HepG2 (cell line): ENCODE data around the gene SULT1A3. TPM values are rescaled to one million over a fixed set of nuclear protein-coding genes. Genes with fewer than 3 reads are reported as not detected.

Experiments used
- ATF7 ChIP-seq, 2 experiments: fragments of 450-650 bp in 1 of 2; sonication (generic) in 1 of 2; formaldehyde crosslinking in 1 of 2; IDR thresholded peaks; 2 replicates each; pipeline versions ENCODE4 v1.4.0 to v1.6.1; 2016 to 2020; ENCODE audit warnings: antibody characterized with exemption in 1 of 2, mild to moderate bottlenecking in 1 of 2, missing genetic modification reagents in 1 of 2
- BATF2 ChIP-seq: sonication (generic); formaldehyde crosslinking; IDR thresholded peaks from 2 replicates; pipeline ENCODE4 v1.8.0; 2022; ENCODE audit warnings: mild to moderate bottlenecking, missing genetic modification reagents, moderate library complexity
- BORCS8-MEF2B ChIP-seq: sonication (generic); formaldehyde crosslinking; IDR thresholded peaks from 2 replicates; pipeline ENCODE4 v1.8.0; 2022; ENCODE audit warnings: mild to moderate bottlenecking, missing genetic modification reagents
- DNMT1 ChIP-seq: sonication (generic); formaldehyde crosslinking; IDR thresholded peaks from 2 replicates; pipeline ENCODE4 v1.5.1; 2020; ENCODE audit warnings: mild to moderate bottlenecking, missing genetic modification reagents
- FOSL2 ChIP-seq: sonication (generic); formaldehyde crosslinking; IDR thresholded peaks from 2 replicates; pipeline ENCODE4 v1.4.0; 2020; ENCODE audit warnings: missing genetic modification reagents
- MAFK ChIP-seq, 2 experiments: IDR thresholded peaks in 1 of 2; conservative IDR thresholded peaks in 1 of 2; 2 replicates each; pipeline ENCODE4 v1.6.1; 2011; ENCODE audit warnings: improper control_type of control experiment in 2 of 2, low read length in 2 of 2
- NBN ChIP-seq: fragments of 450-650 bp; conservative IDR thresholded peaks from 2 replicates; pipeline ENCODE4 v1.6.1; 2017
- PLRG1 ChIP-seq: fragments of 450-650 bp; conservative IDR thresholded peaks from 2 replicates; pipeline ENCODE4 v1.6.1; 2016
- RXRB ChIP-seq: IDR thresholded peaks from 2 replicates; pipeline ENCODE4 v1.6.1; 2016; ENCODE audit warnings: borderline replicate concordance, missing genetic modification reagents, missing compliant biosample characterization
- SAFB2 ChIP-seq: sonication (generic); formaldehyde crosslinking; IDR thresholded peaks from 2 replicates; pipeline ENCODE4 v1.5.1; 2020; ENCODE audit warnings: missing genetic modification reagents, low read depth, mild to moderate bottlenecking, borderline replicate concordance
- TOE1 ChIP-seq: sonication (generic); formaldehyde crosslinking; IDR thresholded peaks from 2 replicates; pipeline ENCODE4 v1.4.0; 2020; ENCODE audit warnings: mild to moderate bottlenecking, missing genetic modification reagents
- YY1 ChIP-seq: IDR thresholded peaks from 2 replicates; pipeline ENCODE4 v1.6.1; 2011; ENCODE audit warnings: low read length, low read depth, moderate library complexity, mild to moderate bottlenecking; ENCODE audit not compliant: insufficient read depth, insufficient replicate concordance
- ZBTB7A ChIP-seq: sonication (generic); formaldehyde crosslinking; IDR thresholded peaks from 2 replicates; pipeline ENCODE4 v1.8.0; 2022; ENCODE audit warnings: mild to moderate bottlenecking, missing genetic modification reagents
- ZC3H13 ChIP-seq: sonication (generic); formaldehyde crosslinking; IDR thresholded peaks from 2 replicates; pipeline ENCODE4 v1.8.1; 2023; ENCODE audit warnings: mild to moderate bottlenecking, missing genetic modification reagents, moderate library complexity
- ZMAT3 ChIP-seq: sonication (generic); formaldehyde crosslinking; conservative IDR thresholded peaks from 2 replicates; pipeline ENCODE4 v1.7.0; 2021; ENCODE audit warnings: missing genetic modification reagents
- ZNF282 ChIP-seq: fragments of 450-650 bp; IDR thresholded peaks from 2 replicates; pipeline ENCODE4 v1.6.1; 2018; ENCODE audit not compliant: partially characterized antibody
- ZNF383 ChIP-seq: sonication (generic); formaldehyde crosslinking; IDR thresholded peaks from 2 replicates; pipeline ENCODE4 v1.4.0; 2020; ENCODE audit warnings: missing genetic modification reagents, mild to moderate bottlenecking, borderline replicate concordance
- ZNF510 ChIP-seq: sonication (generic); formaldehyde crosslinking; IDR thresholded peaks from 2 replicates; pipeline ENCODE4 v1.4.0; 2020; ENCODE audit warnings: low read depth, mild to moderate bottlenecking, missing genetic modification reagents
- ZNF550 ChIP-seq: sonication (generic); formaldehyde crosslinking; IDR thresholded peaks from 2 replicates; pipeline ENCODE4 v1.4.0; 2020; ENCODE audit warnings: mild to moderate bottlenecking, missing genetic modification reagents, borderline replicate concordance
- ZNF619 ChIP-seq: sonication (generic); formaldehyde crosslinking; IDR thresholded peaks from 2 replicates; pipeline ENCODE4 v1.4.0; 2020; ENCODE audit warnings: mild to moderate bottlenecking, missing genetic modification reagents
- ZNF724P ChIP-seq: sonication (generic); formaldehyde crosslinking; IDR thresholded peaks from 2 replicates; pipeline ENCODE4 v1.8.0; 2022; ENCODE audit warnings: missing genetic modification reagents, borderline replicate concordance
- polyA plus RNA-seq, 8 experiments: library from polyadenylated mRNA; depleted of rRNA in 3 of 8; stranded (reverse) in 7 of 8; unstranded in 1 of 8; fragments of >200 nt; fragmentation: Illumina TruSeq in 4 of 8; extraction: Trizol in 4 of 8; gene quantifications; 2 replicates each; pipeline versions ENCODE4 v1.2.1 to v1.2.3, GENCODE V29; 2011 to 2016; ENCODE audit warnings: low read depth in 4 of 8, missing spikeins in 1 of 8, mixed read lengths in 1 of 8; ENCODE audit not compliant: insufficient read depth in 1 of 8
- total RNA-seq, 5 experiments: library from RNA; depleted of rRNA; stranded (reverse); fragments of >200 nt; fragmentation: Illumina TruSeq; extraction: Trizol; gene quantifications; 2 replicates each; pipeline ENCODE4 v1.2.3, GENCODE V29; 2016; ENCODE audit warnings: low read depth in 1 of 5
- TF ChIP-seq, protein P1 (sequence below): sonication (generic); formaldehyde crosslinking; IDR thresholded peaks from 2 replicates; pipeline ENCODE4 v1.4.0; 2020; ENCODE audit warnings: mild to moderate bottlenecking, missing genetic modification reagents, borderline replicate concordance
- TF ChIP-seq, protein P2 (sequence below): sonication (generic); formaldehyde crosslinking; IDR thresholded peaks from 2 replicates; pipeline ENCODE4 v1.9.0; 2022; ENCODE audit warnings: missing genetic modification reagents, mild to moderate bottlenecking, borderline replicate concordance

Gene SULT1A3
- total and polyA plus RNA-seq, 2 of the 13 experiments (the other 11 are each of a cell fraction or from before 2014, with no cell fraction given) = 21.0 to 28.3 TPM

GRCh38 chr16:30186782-30187555 lies 12.1 kb upstream of the SULT1A3 start (continued):
- TF ChIP-seq ZBTB7A (CRISPR knock-in tag) (peak; percentile 25; the same call in 1 of the 2 replicates), ZNF550 (0 out of 2 replicates have a peak, but pooled peaks have one; percentile 28), ZNF724P (no peak), RXRB (no peak), PLRG1 (no peak), ZNF510 (no peak), SAFB2 (CRISPR knock-in tag) (0 out of 2 replicates have a peak, but pooled peaks have one; percentile 31), BATF2 (CRISPR knock-in tag) (0 out of 2 replicates have a peak, but pooled peaks have one; percentile 62), ATF7 (IDR thresholded peaks at IDR 0.05) (no peak), ATF7 (CRISPR knock-in tag; IDR thresholded peaks at IDR 0.05) (peak; percentile 31; the same call in 1 of the 2 replicates), DNMT1 (CRISPR knock-in tag) (peak; percentile 35; the same call in 1 of the 2 replicates), ZNF383 (CRISPR knock-in tag) (no peak), MAFK (conservative IDR thresholded peaks at IDR 0.05 in 1 of 2, IDR thresholded peaks at IDR 0.05 in 1 of 2; ENCODE audit: low read length in 2 of 2) (no peak), YY1 (no peak), ZMAT3 (no peak), ZNF282 (no peak), NBN (no peak), ZNF619 (CRISPR knock-in tag) (peak; percentile 71; the same call in 1 of the 2 replicates), FOSL2 (peak; percentile 12; the same call in 1 of the 2 replicates), BORCS8-MEF2B (CRISPR knock-in tag) (peak; percentile 82), TOE1 (no peak), ZC3H13 (CRISPR knock-in tag) (0 out of 2 replicates have a peak, but pooled peaks have one; percentile 61)
- TF ChIP-seq, protein P1, sequence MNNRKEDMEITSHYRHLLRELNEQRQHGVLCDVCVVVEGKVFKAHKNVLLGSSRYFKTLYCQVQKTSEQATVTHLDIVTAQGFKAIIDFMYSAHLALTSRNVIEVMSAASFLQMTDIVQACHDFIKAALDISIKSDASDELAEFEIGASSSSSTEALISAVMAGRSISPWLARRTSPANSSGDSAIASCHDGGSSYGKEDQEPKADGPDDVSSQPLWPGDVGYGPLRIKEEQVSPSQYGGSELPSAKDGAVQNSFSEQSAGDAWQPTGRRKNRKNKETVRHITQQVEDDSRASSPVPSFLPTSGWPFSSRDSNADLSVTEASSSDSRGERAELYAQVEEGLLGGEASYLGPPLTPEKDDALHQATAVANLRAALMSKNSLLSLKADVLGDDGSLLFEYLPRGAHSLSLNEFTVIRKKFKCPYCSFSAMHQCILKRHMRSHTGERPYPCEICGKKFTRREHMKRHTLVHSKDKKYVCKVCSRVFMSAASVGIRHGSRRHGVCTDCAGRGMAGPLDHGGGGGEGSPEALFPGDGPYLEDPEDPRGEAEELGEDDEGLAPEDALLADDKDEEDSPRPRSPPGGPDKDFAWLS (CRISPR knock-in tag) = 0 out of 2 replicates have a peak, but pooled peaks have one; percentile 58
- TF ChIP-seq, protein P2, sequence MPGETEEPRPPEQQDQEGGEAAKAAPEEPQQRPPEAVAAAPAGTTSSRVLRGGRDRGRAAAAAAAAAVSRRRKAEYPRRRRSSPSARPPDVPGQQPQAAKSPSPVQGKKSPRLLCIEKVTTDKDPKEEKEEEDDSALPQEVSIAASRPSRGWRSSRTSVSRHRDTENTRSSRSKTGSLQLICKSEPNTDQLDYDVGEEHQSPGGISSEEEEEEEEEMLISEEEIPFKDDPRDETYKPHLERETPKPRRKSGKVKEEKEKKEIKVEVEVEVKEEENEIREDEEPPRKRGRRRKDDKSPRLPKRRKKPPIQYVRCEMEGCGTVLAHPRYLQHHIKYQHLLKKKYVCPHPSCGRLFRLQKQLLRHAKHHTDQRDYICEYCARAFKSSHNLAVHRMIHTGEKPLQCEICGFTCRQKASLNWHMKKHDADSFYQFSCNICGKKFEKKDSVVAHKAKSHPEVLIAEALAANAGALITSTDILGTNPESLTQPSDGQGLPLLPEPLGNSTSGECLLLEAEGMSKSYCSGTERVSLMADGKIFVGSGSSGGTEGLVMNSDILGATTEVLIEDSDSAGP = peak; percentile 39; the same call in 1 of the 2 replicates
